ENCODE results near the gene OR1F1.
"Not testable (repeated sequence)": the region's sequence is repeated elsewhere in the genome, so short reads cannot be mapped to it uniquely, and the experiment has no call there.

OR1F1 gene

DNA sequence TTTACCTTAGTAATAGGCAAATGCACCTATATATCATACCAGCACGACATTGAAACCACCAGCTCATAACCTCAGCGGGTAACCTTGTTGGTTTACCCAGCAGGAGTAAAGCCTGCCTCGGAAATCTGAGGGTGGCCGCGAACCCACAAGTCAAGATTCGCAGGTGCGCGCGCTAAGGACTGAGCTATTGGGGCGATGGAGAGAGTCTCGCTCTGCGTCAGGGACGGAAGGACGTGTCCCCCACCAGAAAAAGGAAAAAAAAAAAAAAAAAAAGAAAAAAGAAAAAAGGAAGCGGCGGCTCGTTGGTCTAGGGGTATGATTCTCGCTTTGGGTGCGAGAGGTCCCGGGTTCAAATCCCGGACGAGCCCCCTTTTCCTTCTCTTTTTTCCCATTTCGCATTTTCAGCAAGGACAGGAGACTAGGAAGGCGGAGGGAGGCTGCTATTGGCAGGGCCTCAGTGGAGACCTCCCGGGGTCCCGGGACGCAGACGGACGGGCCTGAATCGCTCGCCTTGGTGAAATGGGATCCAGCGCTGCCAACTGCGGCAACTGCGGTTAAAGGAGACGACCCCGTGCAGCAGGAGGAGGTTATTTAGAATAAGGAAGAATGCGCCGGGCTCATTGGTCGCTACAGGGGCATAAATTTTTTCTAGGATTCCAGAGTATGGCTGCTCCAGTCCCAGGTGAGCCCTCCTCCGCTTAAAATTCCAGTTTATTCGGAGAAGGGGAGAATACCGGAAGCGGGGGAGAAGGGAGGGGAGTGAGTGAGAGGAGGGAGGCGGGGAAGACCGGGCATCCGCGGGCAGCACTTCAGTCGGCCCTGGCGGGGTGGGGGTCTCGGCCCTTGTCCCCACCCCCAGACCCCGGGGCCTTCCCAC is at the start of gene OR1F1:
TSS of gene OR1F1 (plus strand) at position 407 of the 877 bp plus-strand sequence.
- DNase-seq: peak; percentile 91

- no peak for DNase-seq
Measured at GRCh38 chr16:3138342-3138741, 49.7 kb upstream of the OR1F1 start.

DNA sequence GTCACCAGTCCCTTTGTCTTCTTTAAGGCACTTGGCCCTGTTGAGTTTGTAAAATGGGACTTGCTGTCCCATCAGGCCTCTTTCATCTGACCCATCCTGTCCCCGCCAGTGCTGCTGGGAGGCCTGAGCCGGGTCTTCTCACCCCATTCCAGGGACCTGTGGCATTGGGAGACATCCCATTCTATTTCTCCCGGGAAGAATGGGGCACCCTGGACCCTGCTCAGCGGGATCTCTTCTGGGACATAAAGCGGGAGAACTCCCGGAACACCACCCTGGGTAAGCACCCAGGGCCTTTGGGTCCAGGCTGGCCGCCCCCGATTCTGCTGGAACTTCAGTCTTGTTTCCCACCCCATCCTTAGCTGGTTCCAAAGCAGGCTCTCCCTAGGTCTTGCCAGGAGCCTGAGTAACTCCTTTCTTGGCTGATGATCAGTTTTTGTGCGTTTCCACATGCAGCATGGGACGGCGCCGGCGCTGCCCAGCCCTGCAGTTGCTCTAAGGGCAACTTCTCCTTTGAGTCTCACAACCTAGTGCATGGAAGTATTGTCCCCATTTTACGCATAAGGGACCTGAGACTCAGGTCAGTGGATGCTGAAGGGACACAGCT is 49.1 kb upstream of the OR1F1 start:
- no peak for DNase-seq

DNA sequence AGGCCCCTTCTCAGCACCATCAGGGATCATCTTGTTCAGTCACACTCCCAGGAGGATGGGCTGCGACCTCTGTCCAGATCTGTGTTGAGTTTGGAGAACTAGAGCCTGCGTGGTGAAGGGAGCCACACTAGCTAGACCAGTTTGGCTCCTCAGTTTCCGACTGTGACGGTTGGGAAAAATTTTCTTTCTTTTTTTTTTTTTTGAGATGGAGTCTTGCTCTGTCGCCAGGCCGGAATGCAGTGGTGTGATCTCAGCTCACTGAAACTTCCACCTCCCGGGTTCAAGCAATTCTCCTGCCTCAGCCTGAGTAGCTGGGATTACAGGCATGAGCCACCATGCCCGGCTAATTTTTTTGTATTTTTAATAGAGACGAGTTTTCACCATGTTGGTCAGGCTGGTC is 48.4 kb upstream of the OR1F1 start:
- DNase-seq: not testable (repeated sequence)

DNA sequence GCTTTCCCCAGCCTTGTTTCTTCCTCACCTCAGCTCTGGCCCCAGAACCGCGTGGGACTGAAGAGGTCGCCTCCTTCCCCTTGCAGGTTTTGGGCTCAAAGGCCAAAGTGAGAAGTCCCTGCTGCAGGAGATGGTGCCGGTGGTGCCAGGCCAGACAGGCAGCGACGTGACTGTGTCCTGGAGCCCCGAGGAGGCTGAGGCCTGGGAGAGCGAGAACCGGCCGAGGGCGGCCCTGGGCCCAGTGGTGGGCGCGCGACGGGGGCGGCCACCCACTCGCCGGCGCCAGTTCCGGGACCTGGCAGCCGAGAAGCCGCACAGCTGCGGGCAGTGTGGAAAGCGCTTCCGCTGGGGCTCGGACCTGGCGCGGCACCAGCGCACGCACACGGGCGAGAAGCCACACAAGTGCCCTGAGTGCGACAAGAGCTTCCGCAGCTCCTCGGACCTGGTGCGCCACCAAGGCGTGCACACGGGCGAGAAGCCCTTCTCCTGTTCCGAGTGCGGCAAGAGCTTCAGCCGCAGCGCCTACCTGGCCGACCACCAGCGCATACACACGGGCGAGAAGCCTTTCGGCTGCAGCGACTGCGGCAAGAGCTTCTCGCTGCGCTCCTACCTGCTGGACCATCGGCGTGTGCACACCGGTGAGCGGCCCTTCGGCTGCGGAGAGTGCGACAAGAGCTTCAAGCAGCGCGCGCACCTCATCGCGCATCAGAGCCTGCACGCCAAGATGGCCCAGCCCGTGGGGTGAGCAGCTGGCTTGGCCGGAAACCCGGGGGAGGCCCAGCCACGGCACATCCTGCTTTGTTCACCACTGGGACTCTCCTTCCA is 47.2 kb upstream of the OR1F1 start:
- no peak for DNase-seq

DNA sequence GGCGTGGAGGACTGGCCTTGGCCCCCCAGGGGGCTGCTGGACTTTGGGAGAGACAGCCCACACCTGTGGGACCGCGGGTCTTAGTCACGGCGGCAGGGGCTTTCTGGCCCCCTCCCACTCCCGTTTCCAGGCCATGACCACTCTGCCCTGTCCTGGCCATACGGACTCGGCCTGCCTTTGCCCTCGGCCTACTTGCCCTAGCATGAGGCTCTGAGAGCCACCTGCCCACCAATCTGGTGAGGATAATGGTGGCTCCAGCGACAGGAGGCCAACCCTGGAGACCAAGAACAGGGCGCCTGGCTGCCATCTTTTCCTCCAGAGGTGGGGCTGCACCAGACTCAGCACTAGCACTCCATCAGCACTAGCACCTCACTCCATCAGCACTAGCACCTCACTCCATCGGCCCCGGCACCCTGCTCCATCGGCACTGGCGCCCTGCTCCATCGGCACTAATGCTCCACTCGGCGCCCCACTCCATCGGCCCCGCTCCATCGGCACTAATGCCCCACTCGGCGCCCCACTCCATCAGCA is 46.2 kb upstream of the OR1F1 start:
- no peak for DNase-seq

GRCh38 chr16:3142327-3142726 is 45.7 kb upstream of the OR1F1 start:
- DNase-seq: no peak

DNA sequence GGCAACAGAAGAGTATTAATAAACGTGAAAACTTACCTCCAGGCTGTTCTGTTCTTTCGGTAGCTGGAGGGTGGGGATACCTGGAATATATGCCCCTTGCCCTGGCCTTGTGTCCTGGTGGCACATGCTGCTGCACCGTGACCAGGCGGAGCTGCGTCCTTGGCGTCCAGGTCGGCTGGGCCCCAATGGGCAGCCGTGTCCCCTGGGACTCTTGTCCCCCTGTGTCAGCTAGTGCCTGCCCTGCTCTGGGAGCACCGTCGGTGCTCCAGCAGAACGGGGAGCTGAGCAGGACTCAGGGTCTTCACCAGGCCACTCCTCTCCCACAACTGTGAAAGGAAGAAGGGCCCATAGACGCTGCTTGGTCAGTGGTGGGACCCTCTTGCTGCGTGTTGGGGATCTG is 45.2 kb upstream of the OR1F1 start:
- DNase-seq: no peak

DNA sequence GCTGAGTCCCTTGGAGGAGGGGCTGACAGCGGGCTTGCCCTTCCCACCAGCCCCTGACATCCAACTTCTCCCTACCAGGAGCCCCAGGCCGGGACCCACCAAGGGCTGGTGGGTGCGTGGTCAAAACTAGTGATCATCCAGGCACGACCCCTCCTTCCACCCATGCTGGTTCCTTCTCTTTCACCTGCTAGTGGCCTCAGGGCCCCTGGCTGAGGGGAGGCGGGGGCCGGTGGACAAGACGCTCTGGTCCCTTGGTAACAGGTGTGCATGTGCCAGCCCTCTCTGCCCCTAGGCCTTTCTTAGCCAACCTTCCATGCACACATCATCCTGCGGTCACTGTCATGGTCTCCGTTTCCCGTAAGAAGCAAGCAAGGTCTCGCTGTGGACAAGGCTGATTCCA is 44.8 kb upstream of the OR1F1 start:
- DNase-seq: no peak

DNA sequence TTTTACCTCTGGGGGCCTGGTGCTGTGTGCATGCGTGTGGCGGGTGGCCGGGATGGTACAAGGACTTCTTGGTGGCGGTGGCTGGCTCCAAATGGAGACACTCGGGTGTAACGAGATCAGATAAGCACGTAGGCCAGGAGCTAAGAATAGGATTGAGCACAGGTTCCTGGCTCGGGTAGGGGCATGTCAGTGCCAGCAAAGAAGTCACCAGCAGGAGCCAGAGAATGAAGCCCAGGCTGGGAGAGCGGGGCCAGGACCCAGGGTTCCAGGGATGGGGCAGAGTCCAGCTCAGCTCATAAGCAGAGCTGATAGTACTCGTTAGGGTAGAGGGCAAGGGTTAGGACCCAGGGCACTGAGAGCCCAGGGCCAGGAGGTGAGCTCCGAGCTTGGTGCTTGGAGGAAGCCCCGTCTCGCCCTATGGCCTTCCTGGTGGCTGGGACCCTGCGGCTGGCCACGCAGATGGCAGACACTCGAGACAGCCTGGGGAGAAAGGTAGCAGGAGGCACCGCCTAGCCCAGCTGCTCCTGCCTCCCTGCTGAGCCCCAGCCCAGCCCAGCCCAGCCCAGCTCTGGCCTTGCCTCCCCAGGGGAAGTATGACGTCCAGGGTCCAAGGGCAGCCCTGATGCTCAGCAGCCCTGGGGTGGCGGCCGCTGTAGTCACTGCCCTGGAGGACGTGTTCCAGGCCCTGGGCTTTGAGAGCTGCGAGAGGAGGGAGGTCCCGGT is 44.2 kb upstream of the OR1F1 start:
- DNase-seq: peak; percentile 28

DNA sequence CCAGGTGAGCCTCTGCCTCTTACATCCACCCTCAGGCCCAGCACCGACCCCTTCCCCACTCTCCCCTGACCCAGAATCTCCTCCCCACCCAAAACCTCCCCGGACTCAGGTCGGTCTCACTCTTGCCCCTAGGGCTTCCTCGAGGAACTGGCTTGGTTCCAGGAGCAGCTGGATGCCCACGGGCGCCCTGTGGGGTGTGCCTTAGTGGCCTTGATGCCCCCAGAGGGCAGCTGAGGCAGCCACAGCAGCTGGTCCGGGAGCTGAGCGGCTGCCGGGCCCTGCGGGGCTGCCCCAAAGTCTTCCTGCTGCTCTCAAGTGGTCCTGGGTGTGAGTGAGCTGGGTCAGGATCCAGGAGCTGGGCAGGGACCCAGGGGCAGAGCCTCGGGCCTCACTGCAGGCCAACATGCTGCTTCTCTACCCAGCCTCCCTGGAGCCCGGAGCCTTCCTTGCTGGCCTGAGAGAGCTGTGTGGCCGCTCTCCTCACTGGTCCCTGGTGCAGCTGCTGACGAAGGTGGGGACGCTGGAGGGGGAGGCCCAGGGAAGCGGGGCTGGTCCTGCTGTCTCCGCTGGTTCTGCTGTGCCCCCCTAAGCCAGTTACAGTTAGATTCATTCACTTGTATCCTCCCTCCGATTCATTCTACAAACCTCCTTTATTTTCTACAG is 43.6 kb upstream of the OR1F1 start:
- DNase-seq: no peak

DNA sequence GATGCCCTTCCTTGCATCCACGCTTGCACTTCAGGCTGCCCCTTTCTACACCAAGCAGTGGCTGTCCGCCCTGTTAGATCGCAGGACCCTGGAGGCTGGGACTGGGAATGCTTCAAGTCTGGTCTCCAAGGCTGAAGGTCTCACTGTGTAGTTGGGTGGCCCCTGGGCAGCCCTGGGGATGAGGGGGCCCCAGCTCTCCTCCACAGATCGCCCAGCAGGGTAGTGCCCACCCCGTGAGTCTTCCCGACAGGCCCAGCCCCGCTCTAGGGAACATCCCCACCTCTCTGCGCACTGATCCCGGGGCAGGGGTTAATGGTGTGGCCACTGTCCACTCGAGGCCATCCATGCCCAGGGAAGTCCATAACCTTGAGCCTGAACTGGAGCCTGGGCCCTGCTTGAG is 42.9 kb upstream of the OR1F1 start:
- no peak for DNase-seq

DNA sequence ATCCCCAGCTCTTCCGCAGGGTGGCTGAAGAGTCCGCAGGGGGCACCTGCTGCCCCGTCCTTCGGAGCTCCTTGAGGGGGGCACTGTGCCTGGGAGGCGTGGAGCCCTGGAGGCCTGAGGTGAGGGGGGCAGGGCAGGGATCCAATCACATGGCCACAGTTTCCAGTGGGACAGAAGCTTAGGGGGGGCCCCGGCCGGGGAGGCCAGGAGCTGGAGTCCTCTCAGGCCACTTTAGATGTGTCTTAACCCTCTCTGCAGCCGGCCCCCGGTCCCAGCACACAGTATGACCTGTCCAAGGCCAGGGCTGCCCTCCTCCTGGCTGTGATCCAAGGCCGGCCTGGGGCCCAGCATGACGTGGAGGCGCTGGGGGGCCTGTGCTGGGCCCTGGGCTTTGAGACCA is 42.3 kb upstream of the OR1F1 start:
- DNase-seq: no peak

DNA sequence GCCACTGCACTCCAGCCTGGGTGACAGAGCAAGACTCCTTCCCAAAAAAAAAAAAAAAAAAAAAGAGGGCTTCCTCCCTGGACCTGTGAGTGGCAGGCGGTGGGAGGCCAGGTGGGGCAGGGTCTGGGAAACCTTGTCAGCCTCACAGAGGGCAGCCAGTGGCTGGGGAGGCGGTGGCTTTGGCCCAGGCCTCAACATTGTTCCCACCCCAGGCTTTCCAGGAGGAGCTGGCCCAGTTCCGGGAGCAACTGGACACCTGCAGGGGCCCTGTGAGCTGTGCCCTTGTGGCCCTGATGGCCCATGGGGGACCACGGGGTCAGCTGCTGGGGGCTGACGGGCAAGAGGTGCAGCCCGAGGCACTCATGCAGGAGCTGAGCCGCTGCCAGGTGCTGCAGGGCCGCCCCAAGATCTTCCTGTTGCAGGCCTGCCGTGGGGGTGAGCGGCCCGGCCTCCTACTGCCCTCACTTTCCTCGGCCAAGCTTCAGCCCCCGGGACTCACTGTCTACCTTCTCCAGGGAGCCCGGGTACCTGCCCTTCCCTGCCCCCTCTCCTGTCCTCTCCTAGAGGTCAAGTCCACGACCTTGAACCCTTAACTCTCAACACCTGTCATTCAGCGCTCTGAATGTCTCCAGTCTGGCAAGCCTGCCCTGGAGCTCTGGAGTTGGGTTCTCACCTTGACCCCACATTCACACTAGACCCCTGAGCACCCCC is 40.8 kb upstream of the OR1F1 start:
- no peak for DNase-seq

DNA sequence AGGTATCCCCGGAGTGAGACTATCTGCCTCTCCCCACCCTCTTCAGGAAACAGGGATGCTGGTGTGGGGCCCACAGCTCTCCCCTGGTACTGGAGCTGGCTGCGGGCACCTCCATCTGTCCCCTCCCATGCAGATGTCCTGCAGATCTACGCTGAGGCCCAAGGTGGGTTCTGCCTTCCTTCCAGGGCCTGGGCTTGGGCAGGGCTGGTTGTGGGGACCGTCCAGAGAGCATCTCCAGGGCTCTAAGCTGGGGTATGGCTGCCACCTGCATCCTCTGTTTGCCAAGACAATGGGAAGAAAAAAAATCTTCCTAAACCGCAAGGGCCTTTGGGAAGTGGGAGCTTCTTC is 40.3 kb upstream of the OR1F1 start:
- DNase-seq: no peak

DNA sequence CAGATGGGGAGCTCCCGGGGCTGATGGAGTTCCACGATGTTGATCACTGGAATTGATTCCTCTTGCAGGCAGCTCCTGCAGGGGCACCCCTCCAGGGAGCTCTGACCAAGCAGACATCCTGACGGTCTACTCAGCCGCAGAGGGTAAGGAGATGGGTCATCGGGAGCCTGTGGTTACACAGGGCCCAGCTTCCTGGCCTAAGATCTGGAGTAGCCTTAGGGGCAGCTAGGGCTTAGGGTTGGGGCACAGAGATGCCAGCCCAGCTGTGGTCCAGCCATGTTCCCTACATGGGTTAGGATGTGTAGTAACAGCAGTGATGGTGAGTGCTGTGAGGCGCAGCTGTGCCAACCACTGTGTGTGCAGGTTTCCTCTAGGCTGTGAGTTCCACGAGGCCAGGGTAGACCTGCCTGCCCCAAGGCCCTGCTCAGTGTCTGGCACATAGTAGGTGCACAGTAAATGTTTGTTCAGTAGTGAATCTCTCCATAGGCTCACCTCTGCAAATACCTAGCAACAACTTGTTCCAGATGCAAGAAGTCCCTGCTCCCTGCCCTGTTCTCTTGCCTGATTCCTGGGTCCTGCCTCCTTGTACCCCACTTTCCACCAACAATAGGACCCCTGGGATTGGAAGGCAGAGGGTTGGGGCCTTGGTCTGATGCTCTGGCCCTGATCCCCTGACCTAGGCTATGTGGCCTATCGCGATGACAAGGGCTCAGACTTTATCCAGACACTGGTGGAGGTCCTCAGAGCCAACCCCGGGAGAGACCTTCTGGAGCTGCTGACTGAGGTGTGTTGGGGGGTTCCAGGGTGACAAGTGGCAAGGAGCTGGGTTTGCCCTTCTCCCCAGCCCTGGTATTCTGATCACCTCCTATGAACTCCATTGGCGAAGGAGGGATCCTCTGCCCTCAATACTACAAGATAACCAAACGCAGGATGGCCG is 39.5 kb upstream of the OR1F1 start:
- DNase-seq: no peak

- DNase-seq: no peak
Measured at GRCh38 chr16:3149193-3149530, 38.8 kb upstream of the OR1F1 start.

DNA sequence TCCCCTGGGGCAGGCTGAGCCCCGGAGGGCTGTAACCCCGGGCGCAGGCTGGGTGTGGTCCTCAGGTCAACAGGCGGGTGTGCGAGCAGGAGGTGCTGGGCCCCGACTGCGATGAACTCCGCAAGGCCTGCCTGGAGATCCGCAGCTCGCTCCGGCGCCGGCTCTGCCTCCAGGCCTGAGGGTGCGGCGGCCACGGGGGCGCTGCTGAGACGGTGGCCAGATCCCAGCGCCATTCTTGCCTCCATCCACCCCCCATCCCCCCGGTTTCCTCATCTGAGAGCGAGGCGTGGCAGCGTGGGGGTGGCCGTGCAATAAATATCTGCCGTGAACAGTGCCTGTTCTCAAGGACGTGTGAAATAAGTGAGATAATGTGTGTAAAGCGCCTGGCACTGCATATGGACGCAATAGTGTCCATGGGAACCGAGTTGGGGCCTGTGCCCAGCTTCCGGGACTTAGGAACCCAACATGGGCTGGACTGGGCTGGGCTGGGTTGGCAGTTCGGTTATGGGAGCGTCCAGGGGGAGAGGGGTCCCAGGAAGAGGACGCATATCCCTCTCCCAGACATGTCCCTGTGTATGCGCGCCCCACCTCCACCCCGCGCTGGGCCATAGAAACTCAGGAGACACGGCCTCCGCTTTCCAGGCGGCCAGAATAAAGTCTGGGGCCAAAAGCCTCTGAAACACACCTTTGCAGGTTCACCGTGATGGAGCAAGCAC is 38.2 kb upstream of the OR1F1 start:
- DNase-seq: peak; percentile 73

DNA sequence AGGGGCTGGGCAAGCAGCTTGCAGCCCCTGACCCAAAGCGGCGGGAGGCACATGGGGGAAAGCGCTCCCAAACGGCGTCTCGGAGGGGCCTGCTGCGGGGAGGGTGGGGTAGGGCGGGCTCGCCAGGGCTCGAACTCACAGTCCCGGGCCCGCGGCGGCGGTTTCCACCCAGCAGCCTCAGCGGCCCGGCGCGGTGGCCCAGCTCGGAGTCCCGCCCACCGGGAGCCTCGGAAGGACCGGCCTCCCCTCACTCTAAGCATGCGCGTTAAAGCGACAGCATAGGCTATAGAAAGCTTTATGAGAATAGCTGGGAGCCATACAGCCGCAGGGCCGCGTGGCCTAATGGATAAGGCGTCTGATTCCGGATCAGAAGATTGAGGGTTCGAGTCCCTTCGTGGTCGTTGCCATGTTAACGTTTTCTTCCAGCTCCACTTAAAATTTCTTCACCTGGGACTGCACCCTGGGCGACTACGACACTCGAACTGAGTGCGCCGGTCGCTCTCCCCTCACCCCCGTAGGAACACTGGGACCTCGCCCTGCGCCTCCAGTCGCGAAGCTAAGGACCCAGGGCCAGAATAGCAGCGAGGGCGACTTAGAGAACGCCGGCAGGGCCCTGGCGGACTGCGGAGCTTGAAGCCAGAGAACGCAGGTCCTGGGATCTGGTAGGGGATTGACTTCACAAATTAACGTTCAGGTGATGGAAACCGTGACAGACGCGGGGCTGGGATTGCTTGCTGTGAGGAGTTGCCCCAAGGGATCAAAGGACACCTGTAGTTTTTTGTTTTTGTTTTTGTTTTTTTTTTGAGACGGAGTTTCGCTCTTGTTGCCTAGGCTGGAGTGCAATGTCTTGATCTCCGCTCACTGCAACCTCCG is 37.4 kb upstream of the OR1F1 start:
- peak; percentile 100 for DNase-seq

Measured in NCI-H146 (cell line).